SK-N-SH treated with all-trans-retinoic acid at 6 μM for 48 hours (cell line): ENCODE measurements around the gene EFCAB5.

Experiments
- ARNTL ChIP-seq: fragments of 450-650 bp; formaldehyde crosslinking; IDR thresholded peaks from 2 replicates; pipeline ENCODE4 v1.5.0; 2020; ENCODE audit warnings: low read depth, mild to moderate bottlenecking, moderate library complexity, borderline replicate concordance
- GLIS3 ChIP-seq: fragments of 250-450 bp; sonication (Bioruptor Pico); IDR thresholded peaks from 2 replicates; pipeline ENCODE4 v1.5.0; 2020; ENCODE audit warnings: mild to moderate bottlenecking, moderate library complexity
- PPARA ChIP-seq: fragments of 250-450 bp; sonication (Bioruptor Pico); IDR thresholded peaks from 2 replicates; pipeline ENCODE4 v1.5.0; 2020; ENCODE audit warnings: mild to moderate bottlenecking, borderline replicate concordance
- TCF4 ChIP-seq: fragments of 250-450 bp; sonication (Bioruptor Pico); IDR thresholded peaks from 2 replicates; pipeline ENCODE4 v1.8.0; 2021; ENCODE audit warnings: mild to moderate bottlenecking, moderate library complexity, borderline replicate concordance
- ZFP3 ChIP-seq: fragments of 250-450 bp; sonication (Bioruptor Pico); IDR thresholded peaks from 2 replicates; pipeline ENCODE4 v1.5.0; 2020; ENCODE audit warnings: mild to moderate bottlenecking, moderate library complexity
- ZFP30 ChIP-seq: fragments of 450-650 bp; formaldehyde crosslinking; IDR thresholded peaks from 2 replicates; pipeline ENCODE4 v1.5.0; 2022; ENCODE audit warnings: mild to moderate bottlenecking, moderate library complexity
- ZNF70 ChIP-seq: fragments of 450-650 bp; formaldehyde crosslinking; IDR thresholded peaks from 2 replicates; pipeline ENCODE4 v1.5.0; 2020; ENCODE audit warnings: mild to moderate bottlenecking, moderate library complexity
- TF ChIP-seq, protein P1 (sequence below): fragments of 250-450 bp; sonication (Bioruptor Pico); IDR thresholded peaks from 2 replicates; pipeline ENCODE4 v1.5.0; 2020; ENCODE audit warnings: mild to moderate bottlenecking, moderate library complexity
- TF ChIP-seq, protein P2 (sequence below): fragments of 250-450 bp; sonication (Bioruptor Pico); IDR thresholded peaks from 2 replicates; pipeline ENCODE4 v1.8.0; 2020; ENCODE audit warnings: mild to moderate bottlenecking, moderate library complexity, borderline replicate concordance

DNA sequence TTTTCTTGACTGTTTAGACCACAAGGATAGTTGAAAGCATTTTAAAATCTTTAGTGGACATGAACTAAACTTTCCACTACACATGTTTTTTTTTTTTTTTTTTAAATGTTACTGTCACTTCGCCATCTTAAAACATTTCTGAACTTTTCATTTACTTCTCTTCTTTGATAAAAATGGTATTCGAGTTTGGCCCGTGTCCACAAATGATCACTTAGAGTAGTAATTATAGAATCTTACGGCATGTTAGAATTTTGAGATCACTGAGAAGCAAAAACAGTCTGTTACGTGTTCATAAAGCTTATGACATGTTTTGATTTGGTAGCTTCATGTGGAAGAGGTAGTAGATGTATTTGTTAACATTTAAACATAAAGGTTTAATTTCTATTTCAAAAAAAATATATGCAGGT is 176.2 kb downstream of the EFCAB5 start:
- TF ChIP-seq PPARA (CRISPR knock-in tag) (no peak), GLIS3 (no peak), TCF4 (CRISPR knock-in tag) (no peak), ZNF70 (CRISPR knock-in tag) (no peak), ZFP30 (CRISPR knock-in tag) (no peak), ZFP3 (CRISPR knock-in tag) (no peak), ARNTL (no peak)
- TF ChIP-seq, protein P1, sequence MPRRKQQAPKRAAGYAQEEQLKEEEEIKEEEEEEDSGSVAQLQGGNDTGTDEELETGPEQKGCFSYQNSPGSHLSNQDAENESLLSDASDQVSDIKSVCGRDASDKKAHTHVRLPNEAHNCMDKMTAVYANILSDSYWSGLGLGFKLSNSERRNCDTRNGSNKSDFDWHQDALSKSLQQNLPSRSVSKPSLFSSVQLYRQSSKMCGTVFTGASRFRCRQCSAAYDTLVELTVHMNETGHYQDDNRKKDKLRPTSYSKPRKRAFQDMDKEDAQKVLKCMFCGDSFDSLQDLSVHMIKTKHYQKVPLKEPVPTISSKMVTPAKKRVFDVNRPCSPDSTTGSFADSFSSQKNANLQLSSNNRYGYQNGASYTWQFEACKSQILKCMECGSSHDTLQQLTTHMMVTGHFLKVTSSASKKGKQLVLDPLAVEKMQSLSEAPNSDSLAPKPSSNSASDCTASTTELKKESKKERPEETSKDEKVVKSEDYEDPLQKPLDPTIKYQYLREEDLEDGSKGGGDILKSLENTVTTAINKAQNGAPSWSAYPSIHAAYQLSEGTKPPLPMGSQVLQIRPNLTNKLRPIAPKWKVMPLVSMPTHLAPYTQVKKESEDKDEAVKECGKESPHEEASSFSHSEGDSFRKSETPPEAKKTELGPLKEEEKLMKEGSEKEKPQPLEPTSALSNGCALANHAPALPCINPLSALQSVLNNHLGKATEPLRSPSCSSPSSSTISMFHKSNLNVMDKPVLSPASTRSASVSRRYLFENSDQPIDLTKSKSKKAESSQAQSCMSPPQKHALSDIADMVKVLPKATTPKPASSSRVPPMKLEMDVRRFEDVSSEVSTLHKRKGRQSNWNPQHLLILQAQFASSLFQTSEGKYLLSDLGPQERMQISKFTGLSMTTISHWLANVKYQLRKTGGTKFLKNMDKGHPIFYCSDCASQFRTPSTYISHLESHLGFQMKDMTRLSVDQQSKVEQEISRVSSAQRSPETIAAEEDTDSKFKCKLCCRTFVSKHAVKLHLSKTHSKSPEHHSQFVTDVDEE, result no peak
- TF ChIP-seq, protein P2, sequence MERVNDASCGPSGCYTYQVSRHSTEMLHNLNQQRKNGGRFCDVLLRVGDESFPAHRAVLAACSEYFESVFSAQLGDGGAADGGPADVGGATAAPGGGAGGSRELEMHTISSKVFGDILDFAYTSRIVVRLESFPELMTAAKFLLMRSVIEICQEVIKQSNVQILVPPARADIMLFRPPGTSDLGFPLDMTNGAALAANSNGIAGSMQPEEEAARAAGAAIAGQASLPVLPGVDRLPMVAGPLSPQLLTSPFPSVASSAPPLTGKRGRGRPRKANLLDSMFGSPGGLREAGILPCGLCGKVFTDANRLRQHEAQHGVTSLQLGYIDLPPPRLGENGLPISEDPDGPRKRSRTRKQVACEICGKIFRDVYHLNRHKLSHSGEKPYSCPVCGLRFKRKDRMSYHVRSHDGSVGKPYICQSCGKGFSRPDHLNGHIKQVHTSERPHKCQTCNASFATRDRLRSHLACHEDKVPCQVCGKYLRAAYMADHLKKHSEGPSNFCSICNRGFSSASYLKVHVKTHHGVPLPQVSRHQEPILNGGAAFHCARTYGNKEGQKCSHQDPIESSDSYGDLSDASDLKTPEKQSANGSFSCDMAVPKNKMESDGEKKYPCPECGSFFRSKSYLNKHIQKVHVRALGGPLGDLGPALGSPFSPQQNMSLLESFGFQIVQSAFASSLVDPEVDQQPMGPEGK (CRISPR knock-in tag), result no peak
